A549 (cell line): ENCODE results near the gene RAD54L.

ENCODE experiments used
- MAX ChIP-seq: IDR thresholded peaks from 2 replicates; pipeline ENCODE4 v1.6.1; 2012
- POLR2A ChIP-seq: IDR thresholded peaks from 2 replicates; pipeline ENCODE4 v1.6.1; 2012; ENCODE audit warnings: mild to moderate bottlenecking, low read length

- TF ChIP-seq MAX (peak; percentile 78), POLR2A (peak; percentile 28; the same call in 1 of the 2 replicates)
Observed at GRCh38 chr1:46247436-46248121, at the start of gene RAD54L.
